Measurements from ENCODE around the gene CHAC2.

The CHAC2 gene

DNA sequence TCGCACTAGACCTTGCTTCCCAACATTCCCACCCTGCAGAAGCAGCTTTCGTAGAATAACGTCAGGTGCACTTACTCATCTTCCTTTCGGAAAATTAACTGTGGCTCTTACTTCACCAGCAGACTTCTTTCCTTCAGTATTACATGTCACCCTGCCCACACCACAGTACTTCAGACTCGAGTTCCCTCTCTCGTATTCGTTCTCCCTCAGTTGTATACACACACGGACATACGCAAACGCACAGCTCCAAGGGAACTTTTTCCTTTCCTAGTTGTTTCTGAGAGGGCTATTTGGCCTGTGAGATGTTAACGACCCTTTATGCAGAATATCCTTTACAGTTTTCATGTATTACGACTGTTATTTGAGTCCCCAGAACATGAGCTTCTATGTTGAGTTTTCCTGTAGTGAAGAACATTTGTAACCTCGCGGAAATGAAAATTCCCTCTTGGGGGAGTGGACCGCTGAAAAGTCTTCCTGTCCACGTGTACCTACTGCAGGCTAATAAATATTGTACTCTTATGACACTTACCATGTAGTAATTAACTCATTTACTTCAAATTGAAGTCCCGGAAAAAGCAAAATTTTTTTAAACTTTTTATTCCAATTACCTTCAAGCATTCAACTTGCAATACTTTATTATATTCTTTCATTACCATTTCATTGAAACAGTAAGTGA lies 20.1 kb downstream of the CHAC2 start:
- no peak overlapping the region for H2AFZ ChIP-seq (ENCODE audit: low read depth, low read length, severe bottlenecking)

DNA sequence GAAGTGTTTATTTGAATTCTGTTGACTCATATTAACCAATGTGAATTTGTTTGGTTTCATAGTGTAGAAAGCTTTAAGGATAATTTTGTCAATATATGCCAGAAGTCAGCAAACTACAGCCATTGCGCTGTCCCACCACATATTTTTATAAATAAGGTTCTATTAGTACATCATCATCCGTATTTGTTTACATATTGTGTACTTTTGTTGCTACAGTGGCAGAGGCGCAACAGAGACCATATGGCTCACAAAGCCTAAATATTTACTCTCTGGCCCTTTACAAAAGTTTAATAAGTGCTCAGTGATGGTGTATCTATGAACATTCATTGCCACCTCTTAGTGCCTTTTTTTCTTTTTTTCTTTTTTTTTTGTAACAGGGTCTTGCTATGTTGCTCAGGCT lies 25.7 kb downstream of the CHAC2 start:
- no peak for TF ChIP-seq EZH2phosphoT487 (conservative IDR thresholded peaks at IDR 0.05; ENCODE audit: low read length)
- TF ChIP-seq, protein P1, sequence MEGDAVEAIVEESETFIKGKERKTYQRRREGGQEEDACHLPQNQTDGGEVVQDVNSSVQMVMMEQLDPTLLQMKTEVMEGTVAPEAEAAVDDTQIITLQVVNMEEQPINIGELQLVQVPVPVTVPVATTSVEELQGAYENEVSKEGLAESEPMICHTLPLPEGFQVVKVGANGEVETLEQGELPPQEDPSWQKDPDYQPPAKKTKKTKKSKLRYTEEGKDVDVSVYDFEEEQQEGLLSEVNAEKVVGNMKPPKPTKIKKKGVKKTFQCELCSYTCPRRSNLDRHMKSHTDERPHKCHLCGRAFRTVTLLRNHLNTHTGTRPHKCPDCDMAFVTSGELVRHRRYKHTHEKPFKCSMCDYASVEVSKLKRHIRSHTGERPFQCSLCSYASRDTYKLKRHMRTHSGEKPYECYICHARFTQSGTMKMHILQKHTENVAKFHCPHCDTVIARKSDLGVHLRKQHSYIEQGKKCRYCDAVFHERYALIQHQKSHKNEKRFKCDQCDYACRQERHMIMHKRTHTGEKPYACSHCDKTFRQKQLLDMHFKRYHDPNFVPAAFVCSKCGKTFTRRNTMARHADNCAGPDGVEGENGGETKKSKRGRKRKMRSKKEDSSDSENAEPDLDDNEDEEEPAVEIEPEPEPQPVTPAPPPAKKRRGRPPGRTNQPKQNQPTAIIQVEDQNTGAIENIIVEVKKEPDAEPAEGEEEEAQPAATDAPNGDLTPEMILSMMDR (IDR thresholded peaks at IDR 0.05; ENCODE audit: insufficient read depth, low read length, poor library complexity, severe bottlenecking): no peak
- Histone ChIP-seq H2AFZ (ENCODE audit: low read depth, low read length, severe bottlenecking) (no peak overlapping the region), H4K20me1 (ENCODE audit: low read depth, low read length) (no peaks in the 10 kb centered on the region), H3K27me3 (ENCODE audit: low read length) (no peaks in the 10 kb centered on the region), H3K4me3 (ENCODE audit: insufficient read depth, low read length, poor library complexity, severe bottlenecking) (no peak overlapping the region), H3F3A (ENCODE audit: insufficient read depth) (0 out of 2 replicates have a peak, but pooled peaks cover 3% of the 10 kb centered on the region), H3K9me2 (replicated peaks; ENCODE audit: insufficient read depth, low read length) (no peaks in the 10 kb centered on the region), H3K36me3 (ENCODE audit: low read length) (peaks cover 11% of the 10 kb centered on the region; the same call in 1 of the 2 replicates), H3K79me2 (ENCODE audit: insufficient read depth, low read length) (peaks cover 56% of the 10 kb centered on the region), H3K9me3 (ENCODE audit: insufficient read depth, low read length) (no peaks in the 10 kb centered on the region), H3K27ac (ENCODE audit: low read depth, low read length) (no peak overlapping the region), H3K9ac (ENCODE audit: low read length) (no peak overlapping the region), H3K4me2 (ENCODE audit: low read depth, low read length, poor library complexity, severe bottlenecking) (no peak overlapping the region)

More for the DNA sequence above, 20.1 kb downstream of the CHAC2 start:
- Histone ChIP-seq H3K9me2 (replicated peaks; ENCODE audit: insufficient read depth, low read length) (no peaks in the 10 kb centered on the region), H3K9ac (ENCODE audit: low read length) (peak overlapping the region; percentile 73), H3K4me2 (ENCODE audit: low read depth, low read length, poor library complexity, severe bottlenecking) (peak overlapping the region; percentile 83), H3K27ac (ENCODE audit: low read depth, low read length) (peak overlapping the region; percentile 61), H3K79me2 (ENCODE audit: insufficient read depth, low read length) (peaks cover 93% of the 10 kb centered on the region), H3K27me3 (ENCODE audit: low read length) (no peaks in the 10 kb centered on the region), H3F3A (ENCODE audit: insufficient read depth) (peaks cover 3% of the 10 kb centered on the region; the same call in 1 of the 2 replicates), H3K36me3 (ENCODE audit: low read length) (no peaks in the 10 kb centered on the region), H4K20me1 (ENCODE audit: low read depth, low read length) (no peaks in the 10 kb centered on the region), H3K9me3 (ENCODE audit: insufficient read depth, low read length) (no peaks in the 10 kb centered on the region), H3K4me3 (ENCODE audit: insufficient read depth, low read length, poor library complexity, severe bottlenecking) (peak overlapping the region; percentile 82)
- no peak for TF ChIP-seq EZH2phosphoT487 (conservative IDR thresholded peaks at IDR 0.05; ENCODE audit: low read length)
- TF ChIP-seq, protein P1 (IDR thresholded peaks at IDR 0.05; ENCODE audit: insufficient read depth, low read length, poor library complexity, severe bottlenecking): no peak

DNA sequence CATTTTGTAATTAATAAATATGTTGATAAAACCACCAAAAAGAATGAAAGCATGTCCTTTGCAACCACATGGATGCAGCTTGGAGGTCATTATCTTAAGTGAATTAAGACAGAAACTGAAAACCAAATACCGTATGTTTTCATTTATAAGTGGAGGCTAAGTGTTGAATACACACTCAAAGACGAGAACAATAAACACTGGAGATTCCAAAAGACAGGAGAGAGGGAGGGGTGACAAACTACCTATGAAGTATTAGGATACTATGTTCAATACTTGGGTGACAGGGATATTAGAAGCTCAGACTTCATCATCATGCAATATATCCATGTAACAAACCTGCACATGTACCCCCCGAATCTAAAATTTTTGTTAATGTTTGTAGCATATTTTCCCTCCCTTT lies 26.2 kb downstream of the CHAC2 start:
- Histone ChIP-seq H3F3A (ENCODE audit: insufficient read depth) (0 out of 2 replicates have a peak, but pooled peaks cover 3% of the 10 kb centered on the region), H3K27ac (ENCODE audit: low read depth, low read length) (no peak overlapping the region), H3K27me3 (ENCODE audit: low read length) (no peaks in the 10 kb centered on the region), H3K9me2 (replicated peaks; ENCODE audit: insufficient read depth, low read length) (no peaks in the 10 kb centered on the region), H3K9ac (ENCODE audit: low read length) (no peak overlapping the region), H3K36me3 (ENCODE audit: low read length) (peaks cover 11% of the 10 kb centered on the region; the same call in 1 of the 2 replicates), H2AFZ (ENCODE audit: low read depth, low read length, severe bottlenecking) (no peak overlapping the region), H3K4me3 (ENCODE audit: insufficient read depth, low read length, poor library complexity, severe bottlenecking) (no peak overlapping the region), H3K9me3 (ENCODE audit: insufficient read depth, low read length) (no peaks in the 10 kb centered on the region), H3K4me2 (ENCODE audit: low read depth, low read length, poor library complexity, severe bottlenecking) (no peak overlapping the region), H3K79me2 (ENCODE audit: insufficient read depth, low read length) (peaks cover 50% of the 10 kb centered on the region), H4K20me1 (ENCODE audit: low read depth, low read length) (no peaks in the 10 kb centered on the region)
- TF ChIP-seq EZH2phosphoT487 (conservative IDR thresholded peaks at IDR 0.05; ENCODE audit: low read length): no peak
- TF ChIP-seq, protein P1 (IDR thresholded peaks at IDR 0.05; ENCODE audit: insufficient read depth, low read length, poor library complexity, severe bottlenecking): no peak
